SK-N-MC (cell line): ENCODE measurements around the gene LAMC2.

Source experiments
- EZH2 ChIP-seq: fragments of 200-600 bp; sonication (generic); IDR thresholded peaks from one replicate; pipeline ENCODE4 v1.6.1; 2017; ENCODE audit warnings: antibody characterized with exemption
- FOXP2 ChIP-seq: optimal IDR thresholded peaks from 2 replicates; pipeline ENCODE3; 2011; ENCODE audit warnings: mild to moderate bottlenecking, moderate library complexity; ENCODE audit not compliant: insufficient read depth; ENCODE audit errors: extremely low read length, control extremely low read depth
- POLR2AphosphoS5 ChIP-seq: IDR thresholded peaks from 2 replicates; pipeline ENCODE4 v1.6.1; 2012; ENCODE audit warnings: mild to moderate bottlenecking, low read depth, low read length, borderline replicate concordance

DNA sequence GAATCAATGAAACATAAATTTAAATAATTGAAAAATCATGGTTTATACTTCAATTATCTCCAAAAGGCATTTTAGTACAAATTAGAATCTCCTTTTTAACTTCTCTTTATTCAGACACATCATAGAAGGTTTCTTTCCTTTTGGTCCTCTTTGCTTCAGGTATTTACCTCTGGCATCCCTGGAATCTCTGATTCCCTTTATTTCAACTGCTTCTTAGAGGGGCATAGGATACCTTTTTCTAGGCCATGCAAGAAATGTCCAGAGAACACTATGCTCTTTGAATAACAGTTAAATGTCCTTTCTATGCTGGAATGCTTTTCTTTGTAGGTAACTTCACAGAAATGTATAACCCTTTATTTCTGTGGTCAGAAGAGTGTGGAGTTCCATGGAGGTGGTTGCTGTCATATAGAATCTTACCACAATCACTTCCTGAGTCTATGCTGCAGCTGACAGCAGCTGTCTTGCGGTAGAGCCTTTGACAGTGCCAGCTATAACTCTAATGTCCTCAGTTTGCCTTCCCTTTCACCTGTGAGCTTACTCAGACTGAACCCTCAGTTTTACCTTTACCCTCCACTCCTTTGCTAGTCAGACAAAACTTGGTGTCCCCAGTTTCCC is 8.6 kb downstream of the LAMC2 start:
- TF ChIP-seq EZH2 (no peak), POLR2AphosphoS5 (no peak), FOXP2 (no peak)
